PFSK-1 (cell line): ENCODE measurements around the gene COL25A1.

Experiments used
- FOXP2 ChIP-seq: optimal IDR thresholded peaks from 2 replicates; pipeline ENCODE3; 2011; ENCODE audit warnings: borderline replicate concordance, control low read depth, inconsistent platforms; ENCODE audit not compliant: insufficient read depth; ENCODE audit errors: extremely low read length, extremely low read depth
- POLR2AphosphoS5 ChIP-seq: IDR thresholded peaks from 2 replicates; pipeline ENCODE4 v1.6.1; 2012; ENCODE audit warnings: low read depth, mild to moderate bottlenecking, control low read depth, low read length, moderate library complexity
- REST ChIP-seq, 2 experiments: IDR thresholded peaks; 2 replicates each; pipeline versions ENCODE4 v1.6.1 to v1.8.0; 2011 to 2012; ENCODE audit warnings: low read depth in 2 of 2, low read length in 2 of 2, control low read depth in 1 of 2, inconsistent platforms in 1 of 2, mild to moderate bottlenecking in 1 of 2, moderate library complexity in 1 of 2; ENCODE audit not compliant: insufficient read depth in 1 of 2
- SIN3A ChIP-seq: IDR thresholded peaks from 2 replicates; pipeline ENCODE4 v1.6.1; 2012; ENCODE audit warnings: mild to moderate bottlenecking, low read length, moderate library complexity, borderline replicate concordance; ENCODE audit not compliant: insufficient read depth
- TAF1 ChIP-seq: IDR thresholded peaks from 2 replicates; pipeline ENCODE4 v1.6.1; 2012; ENCODE audit warnings: low read length, control low read depth, borderline replicate concordance; ENCODE audit not compliant: insufficient read depth

GRCh38 chr4:109123951-109124350, 178.5 kb downstream of the COL25A1 start:
- no peak for TF ChIP-seq POLR2AphosphoS5
- TF ChIP-seq TAF1: no peak
- no peak for TF ChIP-seq REST (IDR thresholded peaks at IDR 0.05; ENCODE audit: insufficient read depth in 1 of 2, low read depth in 2 of 2, low read length in 2 of 2)
- no peak for TF ChIP-seq FOXP2
- no peak for TF ChIP-seq SIN3A
